ENCODE data around the gene RCC2. TPM values are rescaled to one million over a fixed set of nuclear protein-coding genes. Genes with fewer than 3 reads are reported as not detected.
"Not testable (repeated sequence)": the region's sequence is repeated elsewhere in the genome, so short reads cannot be mapped to it uniquely, and the experiment has no call there.

RCC2 gene
- total RNA-seq = 100 to 1,000 TPM; 113 to 132 TPM

DNA sequence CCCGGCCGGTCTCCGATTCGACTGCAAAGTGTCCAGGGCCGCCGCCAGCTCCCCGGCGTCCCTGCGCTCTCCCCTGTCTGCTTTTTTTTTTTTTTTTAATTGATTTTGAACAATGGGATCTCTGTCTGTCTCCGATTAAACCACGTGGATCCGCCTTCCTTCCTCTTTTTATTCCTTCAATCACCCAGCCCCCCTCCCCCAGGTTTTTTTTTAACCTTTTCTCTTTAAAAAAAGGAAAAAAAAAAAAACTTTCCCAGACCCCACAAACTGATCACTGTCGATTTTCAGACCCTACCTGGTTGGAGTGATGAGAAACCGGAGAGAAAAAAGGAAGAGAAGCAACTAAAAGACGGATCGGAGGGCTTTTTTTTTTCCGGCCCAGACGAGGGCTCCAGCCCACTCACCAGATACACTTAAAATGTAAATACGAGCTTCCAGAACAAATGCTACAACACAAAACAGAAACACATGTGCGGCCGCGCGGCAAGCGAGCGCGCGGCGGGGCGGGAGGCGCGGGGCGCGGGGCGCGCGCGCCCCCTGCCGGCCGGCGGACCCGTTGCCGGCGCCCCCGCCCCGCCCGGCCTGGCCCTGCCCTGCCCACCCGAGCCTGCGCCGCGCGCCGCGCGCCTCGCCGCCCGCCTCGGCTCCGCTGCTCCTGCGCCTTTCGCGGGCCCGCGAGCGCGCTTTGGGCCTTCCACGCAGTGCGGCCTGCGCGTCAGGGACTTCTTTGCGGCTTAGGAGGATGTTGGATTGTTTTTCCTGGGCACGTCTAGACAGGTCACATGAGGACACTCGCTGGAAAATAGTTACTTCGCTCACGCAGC, at the start of gene RCC2:
Gene RCC2 (minus strand): TSS at position 428 of the 824 bp plus-strand sequence. CDS start 1,163 bp downstream, outside the sequence.
- Mint-ChIP-seq H3K36me3 (peaks cover 26 to 30% of the 10 kb centered on the region in 2 donors), H3K9me3 (no peaks in the 10 kb centered on the region), H3K27ac (peak within 1 kb of the TSS; percentile 97 to 98)
- peak; percentile 73 to 77 for ATAC-seq
- DNase-seq (ENCODE audit: low spot score in 2 of 2) = peak; percentile 61 to 78

DNA sequence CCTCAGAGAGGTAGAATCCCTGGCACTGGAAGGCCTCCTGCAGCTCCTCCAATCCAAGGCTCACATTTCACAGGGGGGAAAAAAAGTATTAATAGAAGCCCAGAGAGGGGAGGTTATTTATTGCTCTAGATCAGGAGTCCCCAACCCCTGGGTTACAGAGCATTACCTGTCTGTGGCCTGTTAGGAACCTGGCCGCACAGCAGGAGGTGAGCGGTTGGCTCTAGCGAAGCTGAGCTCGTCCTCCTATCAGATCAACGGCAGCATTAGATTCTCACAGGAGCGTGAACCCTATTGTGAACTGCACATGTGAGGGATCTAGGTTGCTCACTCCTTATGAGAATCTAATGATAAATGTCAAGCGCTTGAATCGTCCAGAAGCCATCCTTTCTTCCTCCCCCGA, 46.8 kb upstream of the RCC2 start:
- no peaks in the 10 kb centered on the region for H3K36me3 Mint-ChIP-seq
- H3K27ac Mint-ChIP-seq = no peak overlapping the region
- ATAC-seq = no peak
- no peaks in the 10 kb centered on the region for H3K9me3 Mint-ChIP-seq
- no peak for DNase-seq (ENCODE audit: low spot score in 2 of 2)

DNA sequence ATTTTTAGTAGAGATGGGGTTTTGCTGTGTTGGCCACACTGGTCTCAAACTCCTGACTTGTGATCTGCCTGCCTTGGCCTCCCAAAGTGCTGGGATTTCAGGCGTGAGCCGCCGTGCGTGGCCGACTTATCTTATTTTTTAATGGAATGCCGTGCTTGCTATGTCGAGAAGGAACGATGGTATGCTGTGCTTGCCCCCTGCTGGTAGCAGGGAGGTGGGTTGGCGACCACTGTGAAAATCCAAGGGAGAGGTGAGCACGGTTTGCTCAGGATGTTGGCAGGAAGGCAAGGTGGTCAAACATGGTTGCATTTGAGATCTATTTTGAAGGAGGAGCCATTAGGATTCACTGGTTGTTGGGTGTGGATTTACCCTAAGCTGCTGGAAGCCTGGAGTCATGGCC, 45.8 kb upstream of the RCC2 start:
- no peak for ATAC-seq
- Mint-ChIP-seq H3K27ac (no peak overlapping the region), H3K9me3 (no peaks in the 10 kb centered on the region), H3K36me3 (no peaks in the 10 kb centered on the region)
- DNase-seq (ENCODE audit: low spot score in 2 of 2) = no peak

DNA sequence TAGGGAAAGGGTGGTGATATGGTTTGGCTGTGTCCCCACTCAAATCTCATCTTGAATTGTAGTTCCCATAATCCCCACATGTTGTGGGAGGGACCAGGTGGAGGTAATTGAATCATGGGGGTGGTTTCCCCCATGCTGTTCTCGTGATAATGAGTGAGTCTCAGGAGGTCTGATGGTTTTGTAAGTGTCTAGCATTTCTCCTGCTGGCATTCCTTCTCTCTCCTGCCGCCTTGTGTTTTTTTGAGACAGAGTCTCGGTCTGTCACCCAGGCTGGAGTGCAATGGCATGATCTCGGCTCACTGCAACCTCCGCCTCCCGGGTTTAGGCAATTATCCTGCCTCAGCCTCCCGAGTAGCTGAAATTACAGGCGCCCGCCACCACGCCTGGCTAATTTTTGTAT, 42.5 kb upstream of the RCC2 start:
- not testable (repeated sequence) for H3K36me3 Mint-ChIP-seq; ATAC-seq; H3K9me3 Mint-ChIP-seq; H3K27ac Mint-ChIP-seq; DNase-seq (ENCODE audit: low spot score in 2 of 2)

DNA sequence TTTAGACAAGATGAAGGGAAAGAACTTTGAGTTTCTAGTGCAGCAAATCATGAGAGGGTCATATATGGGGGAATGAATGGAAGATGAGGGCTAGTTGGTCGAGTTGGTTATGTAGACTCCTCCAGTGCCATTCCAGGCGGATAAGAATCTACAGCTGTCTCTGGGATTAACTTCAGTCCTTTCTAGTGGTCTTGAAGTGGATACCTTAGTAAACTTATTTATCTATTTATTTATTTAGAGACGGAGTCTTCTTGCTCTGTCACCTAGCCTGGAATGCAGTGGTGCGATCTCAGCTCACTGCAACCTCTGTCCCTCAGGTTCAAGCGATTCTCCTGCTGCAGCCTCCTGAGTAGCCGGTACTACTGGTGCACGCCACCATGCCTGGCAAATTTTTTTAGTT, 41.4 kb upstream of the RCC2 start:
- ATAC-seq (no peak), DNase-seq (ENCODE audit: low spot score in 2 of 2) (no peak)
- no peaks in the 10 kb centered on the region for H3K36me3 Mint-ChIP-seq
- H3K27ac Mint-ChIP-seq = no peak overlapping the region
- H3K9me3 Mint-ChIP-seq = no peaks in the 10 kb centered on the region

DNA sequence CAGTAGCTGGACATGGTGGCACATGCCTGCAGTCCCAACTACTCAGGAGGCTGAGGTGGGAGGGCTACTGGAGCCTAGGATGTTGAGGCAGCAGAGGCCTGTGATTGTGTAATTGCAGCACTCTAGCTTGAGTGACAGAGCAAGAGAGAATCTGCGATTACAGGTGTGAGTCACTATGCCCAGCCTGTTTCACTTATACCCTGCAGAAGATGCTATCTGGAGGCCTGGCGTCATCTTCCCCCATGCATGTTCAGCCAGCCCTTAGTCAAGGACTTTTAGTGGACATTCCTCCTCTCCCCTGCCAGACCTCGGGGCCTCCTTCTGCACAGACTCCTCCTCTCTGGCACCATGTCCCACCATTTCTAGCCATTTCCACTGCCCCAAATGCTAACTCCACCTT, 36.3 kb upstream of the RCC2 start:
- ATAC-seq (peak; percentile 38 to 64), DNase-seq (ENCODE audit: low spot score in 2 of 2) (no peak)
- Mint-ChIP-seq H3K9me3 (no peaks in the 10 kb centered on the region), H3K36me3 (no peaks in the 10 kb centered on the region), H3K27ac (no peak overlapping the region)

DNA sequence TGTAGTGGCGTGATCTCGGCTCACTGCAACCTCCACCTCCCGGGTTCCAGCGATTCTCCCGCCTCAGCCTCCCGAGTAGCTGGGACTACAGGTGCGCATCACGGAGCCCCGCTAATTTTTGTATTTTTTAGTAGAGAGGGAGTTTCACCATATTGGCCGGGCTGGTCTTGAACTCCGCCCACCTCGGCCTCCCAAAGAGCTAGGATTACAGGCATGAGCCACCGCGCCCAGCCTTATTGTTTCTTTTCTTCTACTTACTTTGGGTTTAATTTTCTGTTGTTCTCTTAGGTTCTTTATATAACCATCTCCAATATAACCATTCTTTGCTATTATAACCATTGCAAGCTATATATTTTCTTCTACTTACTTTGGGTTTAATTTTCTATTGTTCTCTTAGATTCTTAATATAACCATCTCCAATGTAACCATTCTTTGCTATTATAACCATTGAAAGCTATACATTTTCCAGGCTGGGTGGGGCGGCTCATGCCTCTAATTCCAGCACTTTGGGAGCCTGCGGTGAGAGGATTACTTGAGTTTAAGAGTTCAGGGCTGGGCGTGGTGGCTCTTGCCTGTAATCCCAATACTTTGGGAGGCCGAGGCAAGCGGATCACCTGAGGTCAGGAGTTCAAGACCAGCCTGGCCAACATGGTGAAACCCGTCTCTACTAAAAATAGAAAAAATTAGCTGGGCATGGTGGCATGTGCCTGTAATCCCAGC, 35.5 kb upstream of the RCC2 start:
- DNase-seq (ENCODE audit: low spot score in 2 of 2); H3K27ac Mint-ChIP-seq; H3K36me3 Mint-ChIP-seq; H3K9me3 Mint-ChIP-seq; ATAC-seq: not testable (repeated sequence)

DNA sequence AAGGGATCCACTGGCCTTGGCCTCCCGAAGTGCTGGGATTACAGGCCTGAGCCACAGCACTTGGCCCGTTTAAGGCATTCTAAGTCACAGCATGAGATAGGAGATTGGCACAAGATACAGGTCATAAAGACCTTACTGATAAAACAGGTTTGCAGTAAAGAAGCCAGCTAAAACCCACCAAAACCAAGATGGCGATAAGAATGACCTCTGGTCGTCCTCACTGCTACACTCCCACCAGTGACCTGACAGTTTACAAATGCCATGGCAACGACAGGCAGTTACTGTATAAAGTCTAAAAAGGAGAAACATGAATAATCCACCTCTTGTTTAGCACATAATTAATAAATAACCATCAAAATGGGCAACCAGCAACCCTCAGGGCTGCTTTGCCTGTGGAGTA, 33.3 kb upstream of the RCC2 start:
- no peaks in the 10 kb centered on the region for H3K9me3 Mint-ChIP-seq
- DNase-seq (ENCODE audit: low spot score in 2 of 2) (no peak), ATAC-seq (no peak)
- H3K36me3 Mint-ChIP-seq = no peaks in the 10 kb centered on the region
- H3K27ac Mint-ChIP-seq = no peak overlapping the region

DNA sequence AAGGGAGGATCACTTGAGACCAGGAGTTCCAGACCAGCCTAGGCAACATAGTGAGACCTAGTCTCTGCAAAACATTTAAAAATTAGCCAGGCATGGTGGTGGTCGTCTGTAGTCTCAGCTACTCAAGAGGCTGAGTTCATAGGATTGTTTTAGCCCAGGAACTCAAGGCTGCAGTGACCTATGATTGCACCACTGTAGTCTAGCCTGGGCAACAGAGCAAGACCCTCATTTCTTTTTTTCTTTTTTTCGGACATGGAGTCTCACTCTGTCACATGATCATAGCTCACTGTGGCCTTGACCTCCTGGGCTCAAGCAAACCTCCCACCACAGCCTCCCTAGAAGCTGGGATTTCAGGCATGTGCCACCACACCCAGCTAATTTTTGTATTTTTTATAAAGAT, 31.9 kb upstream of the RCC2 start:
- ATAC-seq (no peak), DNase-seq (ENCODE audit: low spot score in 2 of 2) (no peak)
- no peak overlapping the region for H3K27ac Mint-ChIP-seq
- no peaks in the 10 kb centered on the region for H3K36me3 Mint-ChIP-seq
- H3K9me3 Mint-ChIP-seq = no peaks in the 10 kb centered on the region

DNA sequence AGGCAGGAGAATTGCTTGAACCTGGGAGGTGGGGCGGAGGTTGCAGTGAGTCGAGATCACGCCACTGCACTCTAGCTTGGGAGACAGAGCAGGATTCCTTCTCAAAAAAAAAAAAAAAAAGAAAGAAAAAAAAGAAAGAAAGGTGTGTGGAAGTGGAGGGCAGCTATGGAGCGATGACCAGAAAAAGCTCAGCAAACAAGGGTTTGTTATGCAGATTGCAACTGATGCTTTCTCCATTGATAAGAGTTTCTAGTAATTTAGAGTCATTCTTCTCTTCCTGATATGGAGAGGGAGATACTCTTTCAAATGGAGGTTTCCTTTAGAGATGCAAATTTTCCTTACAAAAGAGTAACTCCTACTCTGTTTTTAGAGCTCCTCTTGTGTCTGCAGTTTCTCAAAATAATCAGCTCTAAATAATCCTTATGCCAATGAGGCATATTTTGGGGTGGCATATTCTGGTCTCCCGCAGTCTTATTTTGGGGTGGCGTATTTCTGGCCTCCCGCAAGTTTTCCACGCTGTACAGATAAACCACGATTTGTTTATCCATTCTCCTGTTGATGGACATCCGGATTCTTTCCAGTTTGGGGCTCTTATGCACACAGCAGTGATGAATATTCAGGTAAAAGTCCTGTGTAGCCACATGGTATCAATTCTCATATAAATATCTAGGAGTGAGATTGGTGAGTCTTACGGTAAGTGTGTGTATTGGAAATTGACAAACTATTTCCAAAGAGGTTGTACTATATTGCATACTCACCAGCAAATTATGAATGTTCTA, 30.7 kb upstream of the RCC2 start:
- no peak overlapping the region for H3K27ac Mint-ChIP-seq
- no peaks in the 10 kb centered on the region for H3K9me3 Mint-ChIP-seq
- no peak for DNase-seq (ENCODE audit: low spot score in 2 of 2)
- ATAC-seq = no peak
- no peaks in the 10 kb centered on the region for H3K36me3 Mint-ChIP-seq

DNA sequence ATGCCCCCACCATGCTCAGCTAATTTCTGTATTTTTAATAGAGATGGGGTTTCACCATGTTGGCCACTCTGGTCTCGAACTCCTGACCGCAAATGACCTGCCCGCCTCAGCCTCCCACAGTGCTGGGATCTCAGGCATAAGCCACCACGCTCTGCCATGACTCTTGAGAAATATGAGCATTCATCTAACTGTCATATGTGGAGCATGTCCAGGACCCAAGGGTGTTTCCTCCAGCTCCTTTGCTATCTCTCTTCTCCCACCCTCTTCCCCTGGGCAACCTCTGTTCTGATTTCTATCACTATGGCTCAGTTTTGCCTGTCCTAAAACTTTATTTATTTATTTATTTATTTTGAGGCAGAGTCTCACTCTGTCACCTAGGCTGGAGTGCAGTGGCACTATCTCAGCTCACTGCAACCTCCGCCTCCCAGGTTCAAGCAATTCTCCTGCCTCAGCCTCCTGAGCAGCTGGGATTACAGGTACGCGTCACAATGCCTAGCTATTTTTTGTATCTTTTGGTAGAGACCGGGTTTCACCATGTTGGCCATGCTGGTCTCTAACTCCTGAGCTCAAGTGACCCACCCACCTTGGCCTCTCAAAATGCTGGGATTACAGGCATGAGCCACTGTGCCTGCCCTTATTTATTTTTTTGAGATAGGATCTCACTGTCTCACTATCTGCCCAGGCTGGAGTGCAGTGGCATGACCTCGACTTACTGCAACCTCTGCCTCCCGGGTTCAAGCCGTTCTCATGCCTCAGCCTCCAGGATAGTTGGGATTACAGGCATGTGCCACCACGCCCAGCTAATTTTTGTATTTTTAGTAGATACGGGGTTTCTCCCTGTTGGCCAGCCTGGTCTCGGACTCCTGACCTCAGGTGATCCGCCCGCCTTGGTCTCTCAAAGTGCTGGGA, 29.1 kb upstream of the RCC2 start:
- not testable (repeated sequence) for H3K9me3 Mint-ChIP-seq; H3K27ac Mint-ChIP-seq; H3K36me3 Mint-ChIP-seq; DNase-seq (ENCODE audit: low spot score in 2 of 2); ATAC-seq

DNA sequence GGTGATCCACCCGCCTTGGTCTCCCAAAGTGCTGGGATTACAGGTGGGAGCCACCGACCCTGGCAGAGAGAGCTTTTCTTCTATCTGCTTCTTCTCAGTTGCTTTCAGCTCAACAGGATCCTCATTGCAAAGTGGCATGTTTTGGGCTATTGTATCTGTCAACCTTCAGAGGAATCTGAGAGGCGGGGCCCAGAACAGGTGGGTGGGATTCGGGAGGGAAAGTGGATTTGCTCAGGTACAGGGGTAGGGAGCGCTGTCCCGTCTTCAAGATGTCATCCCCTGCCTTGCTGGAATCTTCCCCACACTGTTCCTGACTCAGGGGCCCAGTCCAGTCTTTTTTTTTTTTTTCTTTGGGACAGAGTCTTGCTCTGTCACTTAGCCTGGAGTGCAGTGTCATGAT, 26.9 kb upstream of the RCC2 start:
- Mint-ChIP-seq H3K27ac (no peak overlapping the region), H3K9me3 (no peaks in the 10 kb centered on the region), H3K36me3 (no peaks in the 10 kb centered on the region)
- ATAC-seq (no peak), DNase-seq (ENCODE audit: low spot score in 2 of 2) (no peak)

DNA sequence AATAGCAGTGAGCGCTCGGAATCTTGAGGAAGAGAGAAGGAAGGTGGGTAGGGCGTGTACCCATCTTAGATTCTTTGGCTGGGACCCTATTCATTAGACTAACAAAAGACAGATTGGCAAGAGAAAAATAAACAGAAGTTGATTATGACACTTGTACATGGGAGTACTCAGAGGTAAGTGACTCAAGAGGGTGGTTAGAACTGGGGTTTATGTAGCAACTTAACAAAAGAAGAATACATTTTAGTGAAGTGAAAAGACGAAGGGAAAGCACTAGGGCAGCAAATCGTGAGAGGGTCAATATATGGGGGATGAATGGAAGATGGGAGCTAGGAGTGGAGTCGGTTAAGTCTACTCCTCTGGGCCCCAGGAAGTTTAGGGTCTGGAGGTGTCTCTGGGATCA, 25.8 kb upstream of the RCC2 start:
- ATAC-seq = no peak
- Mint-ChIP-seq H3K27ac (no peak overlapping the region), H3K9me3 (no peaks in the 10 kb centered on the region), H3K36me3 (no peaks in the 10 kb centered on the region)
- no peak for DNase-seq (ENCODE audit: low spot score in 2 of 2)

DNA sequence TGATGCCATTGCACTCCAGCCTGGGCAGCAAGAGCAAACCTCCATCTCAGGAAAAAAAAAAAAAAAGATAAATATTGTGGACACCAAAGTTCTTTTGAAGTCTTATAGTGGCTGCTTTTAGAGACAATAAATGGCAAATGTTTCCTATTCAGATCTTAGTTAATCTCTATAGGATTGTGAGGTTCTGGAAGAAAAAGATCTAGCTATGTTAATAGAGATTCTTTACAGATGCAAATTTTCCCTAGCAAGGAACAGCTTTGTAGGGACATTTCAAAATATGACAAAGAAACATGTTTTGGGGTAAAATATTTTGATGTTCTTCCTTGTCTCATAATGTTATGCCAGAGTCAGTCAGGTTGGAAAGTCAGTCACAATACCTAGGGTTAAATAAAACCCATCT, 24.5 kb upstream of the RCC2 start:
- H3K9me3 Mint-ChIP-seq = no peaks in the 10 kb centered on the region
- DNase-seq (ENCODE audit: low spot score in 2 of 2) (no peak), ATAC-seq (no peak)
- H3K27ac Mint-ChIP-seq = no peak overlapping the region
- H3K36me3 Mint-ChIP-seq = no peaks in the 10 kb centered on the region

DNA sequence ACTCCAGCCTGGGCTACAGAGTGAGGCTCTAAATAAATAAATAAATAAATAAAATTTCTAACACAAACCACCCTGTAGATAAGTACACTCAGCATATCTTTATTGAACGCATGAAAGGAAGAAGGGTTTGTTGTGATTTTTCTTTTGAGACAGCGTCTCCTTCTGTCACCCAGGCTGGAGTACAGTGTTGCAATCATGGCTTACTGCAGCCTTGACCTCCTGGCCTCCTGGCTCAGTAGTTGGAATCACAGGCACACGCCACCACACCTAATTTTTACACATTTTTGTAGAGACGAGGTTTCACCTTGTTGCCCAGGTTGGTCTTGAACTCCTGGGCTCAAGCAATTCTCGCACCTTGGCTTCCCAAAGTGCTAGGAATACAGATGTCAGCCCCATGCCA, 23.2 kb upstream of the RCC2 start:
- DNase-seq (ENCODE audit: low spot score in 2 of 2) = no peak
- H3K9me3 Mint-ChIP-seq = no peaks in the 10 kb centered on the region
- H3K27ac Mint-ChIP-seq = no peak overlapping the region
- ATAC-seq = no peak
- H3K36me3 Mint-ChIP-seq = no peaks in the 10 kb centered on the region

DNA sequence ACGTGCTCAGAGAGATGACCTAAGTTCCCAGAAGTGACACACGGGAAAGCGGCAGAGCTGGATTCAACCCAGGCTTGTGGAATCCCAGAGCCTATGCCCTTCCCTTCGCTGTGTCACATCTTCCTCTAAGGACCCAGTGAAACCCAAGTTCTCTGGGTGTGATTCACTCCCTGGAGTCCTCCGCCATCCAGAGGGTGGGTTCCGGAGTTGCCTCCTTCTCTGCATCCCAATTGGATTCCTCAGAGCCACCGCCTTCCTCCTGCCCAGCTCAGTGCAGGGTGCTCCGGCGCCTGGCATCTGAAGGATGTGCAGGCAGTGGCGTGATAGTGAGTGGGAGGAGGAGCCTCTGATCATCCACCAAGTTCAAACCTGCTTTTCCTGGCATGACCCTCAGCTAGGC, 20.7 kb upstream of the RCC2 start:
- Mint-ChIP-seq H3K36me3 (no peaks in the 10 kb centered on the region), H3K9me3 (no peaks in the 10 kb centered on the region), H3K27ac (no peak overlapping the region)
- ATAC-seq (no peak), DNase-seq (ENCODE audit: low spot score in 2 of 2) (no peak)
